Adrenal gland (tissue), 5 donors: ENCODE results near the gene DMD.

ENCODE experiments used
- CTCF ChIP-seq, 6 experiments: fragments of 450-650 bp in 4 of 6; fragments of 200-600 bp in 2 of 6; sonication (generic) in 1 of 6; IDR thresholded peaks; 1 replicate in 5 of 6; 2 replicates in 1 of 6; pipeline versions ENCODE4 v1.5.1 to v1.8.0; 2016 to 2021; ENCODE audit warnings: antibody characterized with exemption in 6 of 6, mild to moderate bottlenecking in 2 of 6, moderate library complexity in 1 of 6
- POLR2A ChIP-seq, 2 donors: fragments of 450-650 bp; IDR thresholded peaks; one replicate each; pipeline ENCODE4 v1.6.1; 2017; ENCODE audit warnings: antibody characterized with exemption in 2 of 2, mild to moderate bottlenecking in 2 of 2, moderate library complexity in 1 of 2
- donor health status: DM: no; HTN: no; CAD: no.

GRCh38 chrX:31714797-31715196 is 1496.6 kb downstream of the DMD start:
- TF ChIP-seq CTCF (IDR thresholded peaks at IDR 0.05) (no peak), POLR2A (IDR thresholded peaks at IDR 0.05) (no peak)
